Measurements from ENCODE around the gene UBE2E1.

DNA sequence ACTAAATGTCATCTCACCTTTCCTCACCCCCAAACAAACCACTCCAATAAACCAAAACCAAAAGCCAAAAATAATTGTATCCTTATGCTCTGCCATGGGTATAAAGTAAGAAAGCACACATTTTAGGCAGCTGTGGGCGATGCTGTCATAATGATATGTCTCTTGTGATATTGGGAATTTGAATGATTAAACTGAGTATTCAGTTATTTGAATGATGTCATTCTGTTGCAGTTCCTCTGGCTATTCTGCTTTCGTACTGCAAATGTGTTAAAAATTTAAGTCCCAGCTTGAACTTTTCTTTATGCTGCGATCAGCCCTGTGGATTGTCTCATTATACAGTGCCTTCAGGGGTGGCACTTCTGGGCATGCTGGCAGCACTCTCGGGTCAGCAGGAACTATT, 128.5 kb downstream of the UBE2E1 start:
- TF ChIP-seq, protein P1, sequence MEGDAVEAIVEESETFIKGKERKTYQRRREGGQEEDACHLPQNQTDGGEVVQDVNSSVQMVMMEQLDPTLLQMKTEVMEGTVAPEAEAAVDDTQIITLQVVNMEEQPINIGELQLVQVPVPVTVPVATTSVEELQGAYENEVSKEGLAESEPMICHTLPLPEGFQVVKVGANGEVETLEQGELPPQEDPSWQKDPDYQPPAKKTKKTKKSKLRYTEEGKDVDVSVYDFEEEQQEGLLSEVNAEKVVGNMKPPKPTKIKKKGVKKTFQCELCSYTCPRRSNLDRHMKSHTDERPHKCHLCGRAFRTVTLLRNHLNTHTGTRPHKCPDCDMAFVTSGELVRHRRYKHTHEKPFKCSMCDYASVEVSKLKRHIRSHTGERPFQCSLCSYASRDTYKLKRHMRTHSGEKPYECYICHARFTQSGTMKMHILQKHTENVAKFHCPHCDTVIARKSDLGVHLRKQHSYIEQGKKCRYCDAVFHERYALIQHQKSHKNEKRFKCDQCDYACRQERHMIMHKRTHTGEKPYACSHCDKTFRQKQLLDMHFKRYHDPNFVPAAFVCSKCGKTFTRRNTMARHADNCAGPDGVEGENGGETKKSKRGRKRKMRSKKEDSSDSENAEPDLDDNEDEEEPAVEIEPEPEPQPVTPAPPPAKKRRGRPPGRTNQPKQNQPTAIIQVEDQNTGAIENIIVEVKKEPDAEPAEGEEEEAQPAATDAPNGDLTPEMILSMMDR (IDR thresholded peaks at IDR 0.05), result no peak
- TF ChIP-seq POLR2A (IDR thresholded peaks at IDR 0.05), result no peak
